Measurements from ENCODE around the gene SLIT1. TPM values are rescaled to one million over a fixed set of nuclear protein-coding genes. Genes with fewer than 3 reads are reported as not detected.

Gene SLIT1
- total RNA-seq, 2 donors from 2014 or later: 0.44 to 0.50 TPM

- no peak for ATAC-seq
- H3K36me3 Mint-ChIP-seq (ENCODE audit: low read depth): peaks cover 2% of the 10 kb centered on the region
- no peaks in the 10 kb centered on the region for H3K9me3 ChIP-seq (ENCODE audit: control insufficient read depth, low read length, poor library complexity, severe bottlenecking)
- peak overlapping the region; percentile 24 for H3K27ac Mint-ChIP-seq
- H3K4me3 Mint-ChIP-seq: no peak overlapping the region
- no peak for DNase-seq
- peaks cover 4% of the 10 kb centered on the region for H3K4me1 Mint-ChIP-seq
- peaks cover 4% of the 10 kb centered on the region for H3K27me3 Mint-ChIP-seq
These were observed 186.4 kb downstream of the SLIT1 start for GRCh38 chr10:96999337-96999736.

- Mint-ChIP-seq H3K27ac (no peak overlapping the region), H3K4me3 (no peak overlapping the region), H3K36me3 (ENCODE audit: low read depth) (peaks cover 2% of the 10 kb centered on the region), H3K4me1 (peaks cover 4% of the 10 kb centered on the region), H3K27me3 (peaks cover 4% of the 10 kb centered on the region)
- no peaks in the 10 kb centered on the region for H3K9me3 ChIP-seq (ENCODE audit: control insufficient read depth, low read length, poor library complexity, severe bottlenecking)
- ATAC-seq (no peak), DNase-seq (no peak)
These were observed 187.3 kb downstream of the SLIT1 start for GRCh38 chr10:96998329-96998888.

- H3K4me3 Mint-ChIP-seq: peak overlapping the region; percentile 12
- peaks cover 4% of the 10 kb centered on the region for H3K4me1 Mint-ChIP-seq
- H3K27me3 Mint-ChIP-seq: no peaks in the 10 kb centered on the region
- no peak for ATAC-seq
- H3K36me3 Mint-ChIP-seq (ENCODE audit: low read depth): peaks cover 2% of the 10 kb centered on the region
- DNase-seq: no peak
- no peak overlapping the region for H3K27ac Mint-ChIP-seq
- no peaks in the 10 kb centered on the region for H3K9me3 ChIP-seq (ENCODE audit: control insufficient read depth, low read length, poor library complexity, severe bottlenecking)
These were observed 189.3 kb downstream of the SLIT1 start for GRCh38 chr10:96996275-96996965.

- Mint-ChIP-seq H3K4me1 (peaks cover 4% of the 10 kb centered on the region), H3K4me3 (no peak overlapping the region), H3K27me3 (no peaks in the 10 kb centered on the region), H3K27ac (no peak overlapping the region), H3K36me3 (ENCODE audit: low read depth) (peaks cover 2% of the 10 kb centered on the region)
- ATAC-seq: no peak
- H3K9me3 ChIP-seq (ENCODE audit: control insufficient read depth, low read length, poor library complexity, severe bottlenecking): no peaks in the 10 kb centered on the region
- no peak for DNase-seq
These were observed 189.9 kb downstream of the SLIT1 start for GRCh38 chr10:96995851-96996250.

- Mint-ChIP-seq H3K4me1 (peaks cover 4% of the 10 kb centered on the region), H3K36me3 (ENCODE audit: low read depth) (peaks cover 4% of the 10 kb centered on the region), H3K4me3 (peak overlapping the region; percentile 13), H3K27me3 (no peaks in the 10 kb centered on the region), H3K27ac (no peak overlapping the region)
- no peak for DNase-seq
- no peaks in the 10 kb centered on the region for H3K9me3 ChIP-seq (ENCODE audit: control insufficient read depth, low read length, poor library complexity, severe bottlenecking)
- ATAC-seq: no peak
These were observed 193.0 kb downstream of the SLIT1 start for GRCh38 chr10:96992721-96993120.

GRCh38 chr10:96991313-96991841, 194.4 kb downstream of the SLIT1 start:
- DNase-seq (no peak), ATAC-seq (no peak)
- Mint-ChIP-seq H3K27ac (no peak overlapping the region), H3K36me3 (ENCODE audit: low read depth) (peaks cover 4% of the 10 kb centered on the region), H3K4me3 (no peak overlapping the region), H3K4me1 (peaks cover 4% of the 10 kb centered on the region), H3K27me3 (no peaks in the 10 kb centered on the region)
- no peaks in the 10 kb centered on the region for H3K9me3 ChIP-seq (ENCODE audit: control insufficient read depth, low read length, poor library complexity, severe bottlenecking)

- no peak overlapping the region for H3K4me3 Mint-ChIP-seq
- H3K27ac Mint-ChIP-seq: no peak overlapping the region
- no peaks in the 10 kb centered on the region for H3K27me3 Mint-ChIP-seq
- H3K4me1 Mint-ChIP-seq: peaks cover 2% of the 10 kb centered on the region
- no peak for DNase-seq
- peaks cover 3% of the 10 kb centered on the region for H3K36me3 Mint-ChIP-seq (ENCODE audit: low read depth)
- no peak for ATAC-seq
- H3K9me3 ChIP-seq (ENCODE audit: control insufficient read depth, low read length, poor library complexity, severe bottlenecking): no peaks in the 10 kb centered on the region
These were observed 197.3 kb downstream of the SLIT1 start for GRCh38 chr10:96988426-96988825.

- Mint-ChIP-seq H3K4me3 (peak overlapping the region; percentile 19), H3K27ac (no peak overlapping the region), H3K36me3 (ENCODE audit: low read depth) (peaks cover 4% of the 10 kb centered on the region), H3K4me1 (peaks cover 2% of the 10 kb centered on the region), H3K27me3 (no peaks in the 10 kb centered on the region)
- H3K9me3 ChIP-seq (ENCODE audit: control insufficient read depth, low read length, poor library complexity, severe bottlenecking): no peaks in the 10 kb centered on the region
- no peak for ATAC-seq
- DNase-seq: no peak
These were observed 197.9 kb downstream of the SLIT1 start for GRCh38 chr10:96987842-96988175.

GRCh38 chr10:96987141-96987841, 198.5 kb downstream of the SLIT1 start:
- DNase-seq (no peak), ATAC-seq (no peak)
- Mint-ChIP-seq H3K27ac (no peak overlapping the region), H3K36me3 (ENCODE audit: low read depth) (peaks cover 4% of the 10 kb centered on the region), H3K27me3 (no peaks in the 10 kb centered on the region), H3K4me3 (peak overlapping the region; percentile 19), H3K4me1 (peaks cover 2% of the 10 kb centered on the region)
- H3K9me3 ChIP-seq (ENCODE audit: control insufficient read depth, low read length, poor library complexity, severe bottlenecking): no peaks in the 10 kb centered on the region

GRCh38 chr10:96986200-96986856, 199.4 kb downstream of the SLIT1 start:
- no peak for ATAC-seq

GRCh38 chr10:96984541-96985131, 201.1 kb downstream of the SLIT1 start:
- no peak overlapping the region for H3K27ac Mint-ChIP-seq
- DNase-seq: no peak

More at GRCh38 chr10:96986200-96986856, 199.4 kb downstream of the SLIT1 start:
- peaks cover 2% of the 10 kb centered on the region for H3K4me1 Mint-ChIP-seq
- no peak overlapping the region for H3K4me3 Mint-ChIP-seq
- peaks cover 7% of the 10 kb centered on the region for H3K36me3 Mint-ChIP-seq (ENCODE audit: low read depth)
- no peaks in the 10 kb centered on the region for H3K27me3 Mint-ChIP-seq
- DNase-seq: no peak
- no peaks in the 10 kb centered on the region for H3K9me3 ChIP-seq (ENCODE audit: control insufficient read depth, low read length, poor library complexity, severe bottlenecking)
- no peak overlapping the region for H3K27ac Mint-ChIP-seq

GRCh38 chr10:96982149-96982930, 203.4 kb downstream of the SLIT1 start:
- peaks cover 9% of the 10 kb centered on the region for H3K36me3 Mint-ChIP-seq (ENCODE audit: low read depth)
- DNase-seq (no peak), ATAC-seq (no peak)
- H3K9me3 ChIP-seq (ENCODE audit: control insufficient read depth, low read length, poor library complexity, severe bottlenecking): no peaks in the 10 kb centered on the region
- H3K27ac Mint-ChIP-seq: no peak overlapping the region
- no peak overlapping the region for H3K4me3 Mint-ChIP-seq
- H3K4me1 Mint-ChIP-seq: peaks cover 4% of the 10 kb centered on the region
- no peaks in the 10 kb centered on the region for H3K27me3 Mint-ChIP-seq

More at GRCh38 chr10:96984541-96985131, 201.1 kb downstream of the SLIT1 start:
- Mint-ChIP-seq H3K4me3 (peak overlapping the region; percentile 31), H3K36me3 (ENCODE audit: low read depth) (peaks cover 12% of the 10 kb centered on the region), H3K4me1 (peaks cover 2% of the 10 kb centered on the region), H3K27me3 (no peaks in the 10 kb centered on the region)
- ATAC-seq: no peak
- no peaks in the 10 kb centered on the region for H3K9me3 ChIP-seq (ENCODE audit: control insufficient read depth, low read length, poor library complexity, severe bottlenecking)

Measured in T-helper 17 cell (primary cell).